MM.1S (cell line): ENCODE results near the gene WIPI1.
A peak's percentile ranks its signal among the peaks of the same experiment; 100 is the strongest.

ENCODE experiments used
- DNase-seq: peaks from one replicate; pipeline ENCODE4 v3.0.0-alpha.2; 2015
- H2AFZ ChIP-seq: fragments of 300-600 bp; sonication (generic); 2 replicates; pipeline ENCODE4 v1.6.0; 2016; ENCODE audit warnings: antibody characterized with exemption, low read length
- H3F3A ChIP-seq: fragments of 300-600 bp; sonication (generic); 2 replicates; pipeline ENCODE4 v1.6.1; 2016; ENCODE audit warnings: mild to moderate bottlenecking, antibody characterized with exemption, low read length, moderate library complexity, mixed read lengths; ENCODE audit not compliant: insufficient read depth
- H3K27ac ChIP-seq: fragments of 300-600 bp; sonication (generic); 2 replicates; pipeline ENCODE4 v1.5.1; 2016; ENCODE audit warnings: mild to moderate bottlenecking, low read length
- H3K27me3 ChIP-seq: fragments of 300-600 bp; sonication (generic); replicated peaks from 2 replicates; pipeline ENCODE4 v1.6.0; 2016; ENCODE audit warnings: low read length; ENCODE audit not compliant: insufficient read depth
- H3K36me3 ChIP-seq: fragments of 300-600 bp; sonication (generic); replicated peaks from 2 replicates; pipeline ENCODE4 v1.6.1; 2016; ENCODE audit warnings: mild to moderate bottlenecking, low read length, mixed read lengths; ENCODE audit not compliant: insufficient read depth
- H3K4me1 ChIP-seq: fragments of 300-600 bp; sonication (generic); 2 replicates; pipeline ENCODE4 v1.6.1; 2016; ENCODE audit warnings: low read length, mixed read lengths
- H3K4me2 ChIP-seq: fragments of 300-600 bp; sonication (generic); 2 replicates; pipeline ENCODE4 v1.6.0; 2016; ENCODE audit warnings: low read depth, low read length
- H3K4me3 ChIP-seq: fragments of 300-600 bp; sonication (generic); 2 replicates; pipeline ENCODE4 v1.5.1; 2016; ENCODE audit warnings: low read length, mixed read lengths
- H3K79me2 ChIP-seq: fragments of 300-600 bp; sonication (generic); 2 replicates; pipeline ENCODE4 v1.6.1; 2016; ENCODE audit warnings: mixed run types, low read length, mixed read lengths
- H3K9ac ChIP-seq: fragments of 300-600 bp; sonication (generic); 2 replicates; pipeline ENCODE4 v1.6.1; 2016; ENCODE audit warnings: low read length, mixed read lengths
- H3K9me2 ChIP-seq: fragments of 300-600 bp; sonication (generic); replicated peaks from 2 replicates; pipeline ENCODE4 v1.6.1; 2016; ENCODE audit warnings: mild to moderate bottlenecking, low read length, mixed read lengths; ENCODE audit not compliant: insufficient read depth
- H3K9me3 ChIP-seq: fragments of 300-600 bp; sonication (generic); replicated peaks from 2 replicates; pipeline ENCODE4 v1.6.1; 2016; ENCODE audit warnings: mild to moderate bottlenecking, low read length, mixed read lengths; ENCODE audit not compliant: insufficient read depth
- H4K20me1 ChIP-seq: fragments of 300-600 bp; sonication (generic); 2 replicates; pipeline ENCODE4 v1.6.1; 2016; ENCODE audit warnings: mild to moderate bottlenecking, low read length, moderate library complexity, mixed read lengths; ENCODE audit not compliant: insufficient read depth
- CTCF ChIP-seq: fragments of 300-600 bp; sonication (generic); IDR thresholded peaks from 2 replicates; pipeline ENCODE4 v1.5.1; 2016; ENCODE audit warnings: antibody characterized with exemption, low read length, mixed read lengths
- EZH2 ChIP-seq: fragments of 300-600 bp; sonication (generic); optimal IDR thresholded peaks from 2 replicates; pipeline ENCODE3; 2017; ENCODE audit warnings: low read depth, mild to moderate bottlenecking, antibody characterized with exemption, low read length, mixed read lengths
- EZH2phosphoT487 ChIP-seq: fragments of 300-600 bp; sonication (generic); IDR thresholded peaks from 2 replicates; pipeline ENCODE4 v1.6.1; 2018; ENCODE audit warnings: antibody characterized with exemption, low read length

The WIPI1 gene

DNA sequence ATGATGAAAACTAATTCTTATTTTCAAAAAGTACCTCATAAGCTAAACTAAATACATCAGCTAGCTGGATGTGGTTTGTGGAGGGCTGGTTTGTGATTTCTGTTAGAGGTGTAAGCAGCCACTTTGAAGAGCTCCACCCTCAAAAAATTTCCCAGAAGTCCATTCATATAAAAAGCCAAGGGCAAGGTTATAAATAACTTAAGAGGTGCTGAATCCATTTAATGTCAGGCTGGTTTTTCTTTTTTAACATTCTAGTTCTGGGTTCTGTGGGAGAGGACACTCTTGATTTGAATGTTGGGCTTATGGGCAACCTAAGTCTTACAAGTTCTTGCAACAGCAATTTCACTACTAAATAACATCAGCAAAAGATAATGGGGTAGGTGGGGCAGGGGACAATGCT, 3.4 kb upstream of the WIPI1 start:
- Histone ChIP-seq H3K4me3 (peak overlapping the region; percentile 6; the same call in 1 of the 2 replicates), H3F3A (peaks cover 51% of the 10 kb centered on the region), H2AFZ (no peak overlapping the region), H3K4me2 (peak overlapping the region; percentile 71), H4K20me1 (no peaks in the 10 kb centered on the region), H3K9ac (peak overlapping the region; percentile 82; the same call in 1 of the 2 replicates), H3K9me2 (no peaks in the 10 kb centered on the region), H3K9me3 (no peaks in the 10 kb centered on the region), H3K36me3 (no peaks in the 10 kb centered on the region), H3K27me3 (no peaks in the 10 kb centered on the region), H3K27ac (peak overlapping the region; percentile 94), H3K4me1 (peaks cover 48% of the 10 kb centered on the region), H3K79me2 (peaks cover 14% of the 10 kb centered on the region)
- TF ChIP-seq CTCF (no peak), EZH2phosphoT487 (no peak), EZH2 (no peak)
- peak; percentile 57 for DNase-seq

- H3K9me2 ChIP-seq = no peaks in the 10 kb centered on the region
- no peaks in the 10 kb centered on the region for H3K9me3 ChIP-seq
- DNase-seq = no peak
- H3K4me3 ChIP-seq = peak overlapping the region; percentile 6; the same call in 1 of the 2 replicates
- no peaks in the 10 kb centered on the region for H3K27me3 ChIP-seq
- H3K4me1 ChIP-seq = peaks cover 51% of the 10 kb centered on the region
- H2AFZ ChIP-seq = no peak overlapping the region
- H3K9ac ChIP-seq = peak overlapping the region; percentile 82; the same call in 1 of the 2 replicates
- peaks cover 51% of the 10 kb centered on the region for H3F3A ChIP-seq
- no peaks in the 10 kb centered on the region for H4K20me1 ChIP-seq
- TF ChIP-seq EZH2phosphoT487 (no peak), CTCF (no peak), EZH2 (no peak)
- peak overlapping the region; percentile 71 for H3K4me2 ChIP-seq
- no peaks in the 10 kb centered on the region for H3K36me3 ChIP-seq
- H3K79me2 ChIP-seq = peaks cover 20% of the 10 kb centered on the region
- H3K27ac ChIP-seq = peak overlapping the region; percentile 94
These were observed 2.9 kb upstream of the WIPI1 start for GRCh38 chr17:68460146-68460545.

GRCh38 chr17:68459037-68459639, 1.8 kb upstream of the WIPI1 start:
- Histone ChIP-seq H3K27me3 (no peaks in the 10 kb centered on the region), H3K36me3 (no peaks in the 10 kb centered on the region), H2AFZ (no peak overlapping the region), H3K4me1 (peaks cover 51% of the 10 kb centered on the region), H3K9me3 (no peaks in the 10 kb centered on the region), H3K4me3 (peak overlapping the region; percentile 61), H3K4me2 (peak overlapping the region; percentile 82), H3K9ac (peak overlapping the region; percentile 82), H3K9me2 (no peaks in the 10 kb centered on the region), H3K79me2 (peaks cover 30% of the 10 kb centered on the region), H3F3A (peaks cover 51% of the 10 kb centered on the region), H4K20me1 (no peaks in the 10 kb centered on the region), H3K27ac (peak overlapping the region; percentile 94)
- TF ChIP-seq EZH2phosphoT487 (no peak), CTCF (no peak), EZH2 (no peak)
- peak; percentile 66 for DNase-seq
